ENCODE data around the gene NDUFAF2.
"Not testable (repeated sequence)": the region's sequence is repeated elsewhere in the genome, so short reads cannot be mapped to it uniquely, and the experiment has no call there.

Gene NDUFAF2

GRCh38 chr5:61052882-61053281 lies 107.9 kb downstream of the NDUFAF2 start:
- no peak for DNase-seq

- DNase-seq = no peak
Measured at GRCh38 chr5:61053937-61054336, 108.9 kb downstream of the NDUFAF2 start.

- DNase-seq = no peak
Measured at GRCh38 chr5:61055434-61056006, 110.5 kb downstream of the NDUFAF2 start.

- no peak for DNase-seq
Measured at GRCh38 chr5:61059499-61059898, 114.5 kb downstream of the NDUFAF2 start.

GRCh38 chr5:61069150-61069549 lies 124.1 kb downstream of the NDUFAF2 start:
- DNase-seq = no peak

GRCh38 chr5:61071526-61071925 lies 126.5 kb downstream of the NDUFAF2 start:
- DNase-seq = no peak

GRCh38 chr5:61076626-61077025 lies 131.6 kb downstream of the NDUFAF2 start:
- DNase-seq = no peak

GRCh38 chr5:61081741-61082140 lies 136.7 kb downstream of the NDUFAF2 start:
- no peak for DNase-seq

- no peak for DNase-seq
Measured at GRCh38 chr5:61082516-61083280, 137.7 kb downstream of the NDUFAF2 start.

GRCh38 chr5:61084658-61085057 lies 139.7 kb downstream of the NDUFAF2 start:
- no peak for DNase-seq

GRCh38 chr5:61085885-61086284 lies 140.9 kb downstream of the NDUFAF2 start:
- DNase-seq = no peak

- no peak for DNase-seq
Measured at GRCh38 chr5:61087921-61088320, 142.9 kb downstream of the NDUFAF2 start.

GRCh38 chr5:61089351-61089750 lies 144.3 kb downstream of the NDUFAF2 start:
- DNase-seq = no peak

GRCh38 chr5:61093046-61093771 lies 148.2 kb downstream of the NDUFAF2 start:
- DNase-seq = not testable (repeated sequence)

- no peak for DNase-seq
Measured at GRCh38 chr5:61097465-61097864, 152.5 kb downstream of the NDUFAF2 start.

GRCh38 chr5:61098251-61098995 lies 153.4 kb downstream of the NDUFAF2 start:
- no peak for DNase-seq

GRCh38 chr5:61100437-61100836 lies 155.4 kb downstream of the NDUFAF2 start:
- DNase-seq = no peak

GRCh38 chr5:61114441-61114840 lies 169.4 kb downstream of the NDUFAF2 start:
- no peak for DNase-seq

- no peak for DNase-seq
Measured at GRCh38 chr5:61115968-61116367, 171.0 kb downstream of the NDUFAF2 start.

GRCh38 chr5:61119066-61119465 lies 174.1 kb downstream of the NDUFAF2 start:
- DNase-seq = no peak

- DNase-seq = no peak
Measured at GRCh38 chr5:61120534-61120933, 175.5 kb downstream of the NDUFAF2 start.

GRCh38 chr5:61123145-61123544 lies 178.1 kb downstream of the NDUFAF2 start:
- no peak for DNase-seq

- DNase-seq = no peak
Measured at GRCh38 chr5:61130289-61130688, 185.3 kb downstream of the NDUFAF2 start.
